ENCODE results near the gene ZDHHC14.
A peak's percentile ranks its signal among the peaks of the same experiment; 100 is the strongest.

ZDHHC14 gene

DNA sequence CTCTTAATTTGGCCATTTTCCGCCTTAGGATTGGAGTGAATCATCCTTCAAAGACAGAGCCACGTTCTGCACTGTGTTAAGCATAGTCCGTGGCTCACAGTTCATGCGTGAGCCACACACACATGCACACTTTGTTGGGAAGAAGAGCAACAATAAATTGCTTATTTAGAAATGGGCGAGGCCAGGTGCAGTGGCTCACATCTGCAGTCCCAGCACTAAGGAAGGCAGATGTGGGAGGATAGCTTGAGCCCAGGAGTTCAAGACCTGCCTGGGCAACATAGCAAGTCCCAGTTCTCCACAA, 131.3 kb downstream of the ZDHHC14 start:
- DNase-seq (ENCODE audit: low read depth) = no peak
- TF ChIP-seq, protein P1, sequence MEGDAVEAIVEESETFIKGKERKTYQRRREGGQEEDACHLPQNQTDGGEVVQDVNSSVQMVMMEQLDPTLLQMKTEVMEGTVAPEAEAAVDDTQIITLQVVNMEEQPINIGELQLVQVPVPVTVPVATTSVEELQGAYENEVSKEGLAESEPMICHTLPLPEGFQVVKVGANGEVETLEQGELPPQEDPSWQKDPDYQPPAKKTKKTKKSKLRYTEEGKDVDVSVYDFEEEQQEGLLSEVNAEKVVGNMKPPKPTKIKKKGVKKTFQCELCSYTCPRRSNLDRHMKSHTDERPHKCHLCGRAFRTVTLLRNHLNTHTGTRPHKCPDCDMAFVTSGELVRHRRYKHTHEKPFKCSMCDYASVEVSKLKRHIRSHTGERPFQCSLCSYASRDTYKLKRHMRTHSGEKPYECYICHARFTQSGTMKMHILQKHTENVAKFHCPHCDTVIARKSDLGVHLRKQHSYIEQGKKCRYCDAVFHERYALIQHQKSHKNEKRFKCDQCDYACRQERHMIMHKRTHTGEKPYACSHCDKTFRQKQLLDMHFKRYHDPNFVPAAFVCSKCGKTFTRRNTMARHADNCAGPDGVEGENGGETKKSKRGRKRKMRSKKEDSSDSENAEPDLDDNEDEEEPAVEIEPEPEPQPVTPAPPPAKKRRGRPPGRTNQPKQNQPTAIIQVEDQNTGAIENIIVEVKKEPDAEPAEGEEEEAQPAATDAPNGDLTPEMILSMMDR (IDR thresholded peaks at IDR 0.05; ENCODE audit: control insufficient read depth, insufficient read depth, low read depth, low read length, missing control alignments) = no peak
- no peak overlapping the region for H3K4me3 ChIP-seq (ENCODE audit: control insufficient read depth, low read depth, low read length)

DNA sequence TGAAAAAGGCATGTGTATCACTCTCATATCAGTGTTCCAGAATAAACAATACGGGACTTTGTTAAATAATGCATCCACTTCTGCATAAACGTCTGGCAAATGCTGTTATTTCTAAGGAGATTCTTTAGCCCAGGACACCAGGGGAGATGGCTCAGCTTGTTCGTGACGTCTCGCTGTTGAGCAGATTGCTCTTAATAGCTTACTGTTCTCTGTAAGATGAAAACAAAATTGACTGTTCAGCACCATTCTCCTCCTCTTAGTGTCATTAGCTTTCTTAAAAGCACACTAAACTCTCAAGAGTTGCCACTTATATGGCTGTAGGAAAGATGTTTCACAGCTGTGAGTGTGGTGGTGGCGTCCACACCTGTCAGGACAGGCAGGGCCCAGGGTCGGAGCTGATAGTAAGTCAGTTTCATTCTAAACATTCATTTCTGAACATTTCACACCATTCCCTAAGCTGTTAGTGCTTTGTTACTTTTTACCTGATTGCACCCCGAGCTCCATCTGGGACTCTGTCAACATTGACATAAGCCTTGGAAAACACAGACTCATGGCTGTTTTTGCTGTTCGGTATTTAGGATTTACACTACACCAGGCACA, 132.1 kb downstream of the ZDHHC14 start:
- TF ChIP-seq, protein P1 (IDR thresholded peaks at IDR 0.05; ENCODE audit: control insufficient read depth, insufficient read depth, low read depth, low read length, missing control alignments) = no peak
- DNase-seq (ENCODE audit: low read depth) = no peak
- no peak overlapping the region for H3K4me3 ChIP-seq (ENCODE audit: control insufficient read depth, low read depth, low read length)

DNA sequence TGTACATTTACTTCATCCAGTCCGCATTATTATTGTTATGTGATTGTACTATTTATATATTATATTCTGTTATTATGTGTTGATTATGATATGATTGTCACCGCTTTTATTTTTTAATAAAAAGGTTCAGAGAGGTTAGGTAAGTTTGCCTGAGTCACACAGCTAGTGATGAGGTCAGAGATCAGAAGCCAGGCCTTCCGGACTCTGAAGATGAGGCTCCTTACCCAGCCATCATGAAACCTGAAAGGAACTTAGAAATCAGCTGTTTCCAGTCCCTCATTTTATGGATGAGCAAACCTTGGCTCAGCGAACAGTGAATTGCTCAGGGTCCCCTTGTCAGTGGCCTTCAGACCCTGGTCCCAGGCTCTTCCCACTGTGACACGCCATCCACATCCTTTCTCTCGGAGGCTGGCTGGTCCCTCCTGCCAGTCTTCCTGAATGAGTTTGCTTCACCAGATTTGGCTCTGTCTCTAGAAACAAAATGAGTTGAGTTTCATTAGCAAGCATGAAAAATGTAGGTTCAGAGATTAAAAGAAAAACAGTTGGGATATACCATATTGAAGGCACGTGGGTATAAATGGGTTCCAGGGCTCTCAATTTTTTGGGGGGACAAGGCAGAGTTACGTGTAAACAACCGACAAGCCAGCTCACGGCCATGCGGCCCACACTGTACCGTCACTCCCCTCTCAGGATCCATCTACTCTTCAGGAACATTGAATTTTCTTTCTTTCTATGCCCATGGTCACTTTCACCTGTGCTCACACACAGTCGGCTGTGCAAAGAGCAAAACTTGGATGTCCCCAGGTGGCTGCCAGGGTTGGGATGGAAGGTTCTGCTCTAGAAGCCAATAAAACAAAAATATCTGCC, 132.9 kb downstream of the ZDHHC14 start:
- DNase-seq (ENCODE audit: low read depth) = no peak
- no peak overlapping the region for H3K4me3 ChIP-seq (ENCODE audit: control insufficient read depth, low read depth, low read length)
- TF ChIP-seq, protein P1 (IDR thresholded peaks at IDR 0.05; ENCODE audit: control insufficient read depth, insufficient read depth, low read depth, low read length, missing control alignments) = no peak

DNA sequence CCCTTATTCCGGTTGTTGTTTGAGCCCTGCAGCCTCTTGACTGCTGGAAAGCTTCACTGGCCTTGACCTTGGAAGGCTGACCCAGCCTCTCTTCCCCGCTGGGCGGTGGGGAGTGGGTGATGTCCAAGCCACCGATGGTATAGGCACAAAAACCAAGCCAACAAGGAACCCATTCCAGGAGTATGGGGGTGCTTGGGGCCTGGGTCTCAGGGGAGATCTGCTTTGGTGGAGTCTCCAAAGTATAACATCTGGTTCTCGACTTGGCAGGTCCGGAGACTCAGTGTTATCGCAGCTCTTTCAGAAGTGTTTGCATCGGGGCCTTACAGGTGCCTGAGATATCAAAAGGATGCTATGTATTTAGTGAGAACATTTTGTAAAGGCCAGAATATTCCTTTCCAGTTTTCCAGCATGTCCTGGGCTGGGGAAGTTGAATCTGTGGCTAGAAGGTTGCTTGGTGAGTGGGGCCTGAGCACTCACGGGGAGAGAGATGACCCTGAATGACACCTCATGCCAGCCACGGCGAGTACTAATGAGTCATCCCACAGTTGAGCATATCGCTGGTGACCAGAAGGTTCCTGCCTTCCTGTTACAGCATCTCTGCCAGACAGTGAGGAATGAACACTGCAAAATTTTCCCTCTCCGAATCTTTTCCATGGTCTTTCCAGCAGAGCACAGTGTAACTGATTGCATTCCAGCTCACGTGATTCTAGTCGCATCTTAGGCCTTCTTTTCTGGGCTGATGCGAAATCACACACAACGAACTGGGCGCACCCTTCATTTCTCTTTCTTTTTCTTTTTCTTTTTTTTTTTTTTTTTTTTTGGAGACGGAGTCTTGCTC, 133.9 kb downstream of the ZDHHC14 start:
- TF ChIP-seq, protein P1 (IDR thresholded peaks at IDR 0.05; ENCODE audit: control insufficient read depth, insufficient read depth, low read depth, low read length, missing control alignments) = no peak
- peak; percentile 27 for DNase-seq (ENCODE audit: low read depth)
- no peak overlapping the region for H3K4me3 ChIP-seq (ENCODE audit: control insufficient read depth, low read depth, low read length)

DNA sequence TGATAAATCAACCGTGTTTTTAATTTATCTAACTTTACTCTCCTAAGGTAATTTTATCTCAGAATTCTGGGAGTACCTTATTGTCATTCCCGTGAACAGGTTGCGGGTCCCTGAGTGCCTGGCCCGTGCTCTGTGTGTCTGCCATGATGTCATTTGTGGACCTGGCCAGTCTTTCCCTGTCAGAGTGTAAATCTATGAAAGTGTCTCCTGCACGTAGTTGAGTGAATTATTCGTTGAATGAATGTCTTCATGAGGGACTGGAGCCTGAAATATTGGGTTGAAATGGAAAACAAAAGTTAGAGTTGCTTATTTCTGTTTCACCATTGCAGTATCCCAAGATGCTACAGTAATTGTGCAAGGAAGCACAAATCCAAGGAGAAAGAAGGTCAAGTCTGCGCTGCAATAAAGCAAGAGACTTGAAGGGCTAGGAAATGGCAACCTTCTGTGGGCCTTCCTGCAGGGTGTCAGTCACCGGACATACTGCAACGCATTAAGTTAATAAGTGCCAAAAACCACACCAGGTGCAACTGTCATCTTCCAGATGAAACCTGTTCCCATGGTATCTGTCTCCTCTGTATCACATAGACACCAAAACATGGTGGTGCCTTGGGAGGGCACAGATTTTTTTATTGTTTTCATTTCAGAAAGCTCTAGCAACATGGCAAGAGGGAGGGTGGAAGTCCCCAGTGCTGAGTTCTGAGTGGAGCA, 135.5 kb downstream of the ZDHHC14 start:
- TF ChIP-seq, protein P1 (IDR thresholded peaks at IDR 0.05; ENCODE audit: control insufficient read depth, insufficient read depth, low read depth, low read length, missing control alignments) = no peak
- no peak overlapping the region for H3K4me3 ChIP-seq (ENCODE audit: control insufficient read depth, low read depth, low read length)
- DNase-seq (ENCODE audit: low read depth) = no peak
